Cortex of kidney (tissue), 1 donor: ENCODE results near the gene TMOD1.

Experiments used
- DNase-seq: peaks from one replicate; lab custom pipeline; 2025; lab: John Stamatoyannopoulos, UW

Gene TMOD1

DNA sequence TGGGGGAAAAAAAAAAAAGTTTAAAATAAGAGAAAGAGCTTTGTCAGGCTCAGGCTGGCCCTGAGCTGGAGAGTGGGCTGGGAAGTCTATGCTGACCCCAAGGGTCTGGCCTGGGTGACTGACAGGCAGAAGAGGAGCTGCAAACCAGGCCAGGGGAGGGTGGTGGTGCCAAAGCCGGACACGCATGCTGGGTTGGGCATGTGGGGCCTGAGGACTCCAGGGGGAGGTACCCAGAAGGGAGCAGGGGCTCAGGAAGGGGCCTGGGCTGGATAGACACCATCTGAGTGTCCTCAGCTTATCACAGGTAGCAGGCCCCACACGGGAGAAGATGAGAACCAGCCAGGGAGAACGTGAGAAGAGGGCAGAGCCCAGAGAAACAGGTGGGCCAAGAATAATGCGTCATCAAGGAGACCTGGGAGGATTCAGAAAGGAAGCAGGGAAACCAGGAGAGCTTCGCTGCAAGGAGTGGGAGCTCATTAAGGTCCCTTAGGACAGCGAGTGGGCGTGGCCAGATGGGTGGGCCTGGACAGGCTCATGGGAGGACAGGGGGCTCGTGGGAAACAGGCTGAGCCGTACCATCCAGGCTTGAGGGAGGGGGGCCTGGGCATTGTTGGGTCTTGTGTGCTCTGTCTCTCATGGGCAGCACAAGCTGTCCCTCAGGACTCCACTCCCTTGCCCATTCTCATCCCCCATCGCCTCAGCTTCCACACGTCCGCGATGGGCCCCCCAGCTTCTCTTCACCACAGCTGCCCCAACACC, 16.0 kb downstream of the TMOD1 start:
- DNase-seq: no peak

GRCh38 chr9:97518166-97518908, 16.9 kb downstream of the TMOD1 start:
- DNase-seq: no peak

DNA sequence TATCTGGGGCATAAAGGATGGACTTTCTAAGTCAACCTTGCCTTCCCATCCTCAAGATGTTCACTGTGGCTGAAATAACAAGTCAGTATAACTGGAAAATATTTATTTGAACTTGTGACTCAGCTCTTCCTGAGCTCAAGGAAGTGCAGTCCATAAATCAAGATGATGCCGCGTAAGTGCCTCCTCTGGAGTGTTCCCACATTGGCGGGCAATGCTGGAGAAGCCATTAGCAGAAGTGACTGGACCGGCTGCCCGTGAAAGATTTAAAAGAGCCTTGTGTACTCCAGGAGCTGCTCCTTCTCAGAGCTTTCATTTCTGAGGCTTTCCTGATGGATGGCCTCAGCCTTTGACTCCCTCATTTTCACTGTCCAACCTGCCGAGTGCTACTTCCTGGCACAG, 17.4 kb downstream of the TMOD1 start:
- no peak for DNase-seq

- DNase-seq: no peak
These were observed 18.0 kb downstream of the TMOD1 start for GRCh38 chr9:97519441-97519970.

DNA sequence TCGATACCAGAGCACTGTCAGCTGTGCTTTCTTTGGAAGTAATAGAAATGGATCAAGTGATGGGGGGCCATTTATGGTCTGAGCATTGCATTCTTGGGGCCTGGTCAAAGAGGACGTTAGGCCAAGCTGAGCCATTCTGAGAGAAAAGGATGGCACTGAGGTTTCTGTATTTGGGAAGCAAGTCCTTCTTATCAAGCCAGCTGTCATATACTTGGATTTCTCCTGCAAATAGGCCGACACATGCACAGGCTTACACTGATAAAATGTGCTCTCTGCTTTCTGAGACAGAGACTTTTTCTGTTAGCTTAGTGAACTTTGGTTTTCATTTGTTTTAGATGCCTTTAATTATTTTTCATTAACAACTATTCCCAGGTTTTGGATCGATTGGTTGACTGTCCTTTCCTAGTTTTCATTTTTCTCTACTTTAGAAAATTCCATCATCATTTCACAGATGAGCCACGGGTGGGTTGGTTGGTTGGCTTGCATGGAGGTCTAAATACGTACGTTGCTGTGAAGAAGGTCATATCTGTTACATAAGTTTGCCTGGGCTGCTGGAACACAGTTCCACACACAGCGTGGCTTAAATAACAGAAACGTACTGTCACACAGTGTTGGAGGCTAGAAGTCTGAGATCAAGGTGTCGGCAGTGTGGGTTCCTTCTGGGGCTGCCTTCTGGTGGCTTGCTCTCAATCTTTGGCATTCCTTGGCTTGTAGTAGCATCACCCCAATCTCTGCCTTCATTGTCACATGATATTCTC, 20.3 kb downstream of the TMOD1 start:
- DNase-seq: no peak

DNA sequence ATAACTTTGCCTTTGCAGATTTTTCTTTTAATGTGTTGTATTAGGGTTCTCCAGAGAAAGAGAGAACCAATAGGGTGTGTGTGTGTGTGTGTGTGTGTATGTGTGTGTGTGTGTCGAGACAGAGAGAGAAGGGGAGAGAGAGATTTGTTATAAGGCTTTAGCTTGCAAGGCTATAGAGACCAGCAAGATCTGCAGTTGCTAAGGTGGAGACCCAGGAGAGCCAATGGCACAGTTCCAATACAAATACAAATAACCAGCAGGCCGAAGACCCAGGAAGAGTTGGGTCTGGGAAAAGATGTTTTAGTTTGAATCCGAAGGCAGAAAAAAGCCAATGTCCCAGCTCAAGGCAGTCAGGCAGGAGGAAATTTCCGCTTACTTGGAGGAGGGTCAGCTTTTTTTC, 23.0 kb downstream of the TMOD1 start:
- DNase-seq: no peak

- no peak for DNase-seq
These were observed 24.0 kb downstream of the TMOD1 start for GRCh38 chr9:97525451-97525850.

GRCh38 chr9:97526895-97527575, 25.6 kb downstream of the TMOD1 start:
- DNase-seq: no peak

- DNase-seq: no peak
These were observed 26.4 kb downstream of the TMOD1 start for GRCh38 chr9:97527626-97528528.

DNA sequence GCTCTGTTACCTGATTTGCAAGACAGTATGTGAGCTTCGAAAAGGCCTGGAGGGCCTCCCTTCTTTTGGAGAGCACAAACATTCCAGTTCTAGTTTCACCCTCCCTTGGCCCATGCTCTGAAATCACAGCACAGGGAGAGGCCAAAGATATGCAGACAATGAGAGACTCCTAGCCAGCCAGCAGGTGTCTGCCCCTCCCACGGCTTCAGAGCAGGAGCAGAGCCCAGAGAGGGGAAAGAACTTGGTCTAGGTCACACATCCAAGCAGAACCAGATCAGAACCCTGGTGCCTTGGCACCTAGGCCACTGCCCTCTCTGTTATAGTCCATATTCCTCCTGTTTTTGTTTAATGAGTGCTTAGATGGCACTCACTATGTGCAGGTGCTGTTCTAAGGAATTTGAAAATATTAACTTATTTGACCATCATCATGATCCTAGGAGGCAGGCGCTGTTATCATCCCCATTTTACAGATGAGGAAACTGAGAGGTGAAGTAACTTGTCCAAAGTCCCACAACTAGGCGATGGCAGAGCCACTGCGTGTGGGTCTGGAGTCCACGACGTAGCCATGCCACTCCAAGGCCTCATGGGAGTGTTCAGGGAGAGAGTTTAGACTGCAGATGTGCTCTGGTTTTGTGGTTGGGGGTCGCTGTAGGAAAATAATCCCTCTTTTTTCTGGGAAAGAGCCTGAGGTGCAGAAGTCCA, 27.2 kb downstream of the TMOD1 start:
- DNase-seq: no peak

DNA sequence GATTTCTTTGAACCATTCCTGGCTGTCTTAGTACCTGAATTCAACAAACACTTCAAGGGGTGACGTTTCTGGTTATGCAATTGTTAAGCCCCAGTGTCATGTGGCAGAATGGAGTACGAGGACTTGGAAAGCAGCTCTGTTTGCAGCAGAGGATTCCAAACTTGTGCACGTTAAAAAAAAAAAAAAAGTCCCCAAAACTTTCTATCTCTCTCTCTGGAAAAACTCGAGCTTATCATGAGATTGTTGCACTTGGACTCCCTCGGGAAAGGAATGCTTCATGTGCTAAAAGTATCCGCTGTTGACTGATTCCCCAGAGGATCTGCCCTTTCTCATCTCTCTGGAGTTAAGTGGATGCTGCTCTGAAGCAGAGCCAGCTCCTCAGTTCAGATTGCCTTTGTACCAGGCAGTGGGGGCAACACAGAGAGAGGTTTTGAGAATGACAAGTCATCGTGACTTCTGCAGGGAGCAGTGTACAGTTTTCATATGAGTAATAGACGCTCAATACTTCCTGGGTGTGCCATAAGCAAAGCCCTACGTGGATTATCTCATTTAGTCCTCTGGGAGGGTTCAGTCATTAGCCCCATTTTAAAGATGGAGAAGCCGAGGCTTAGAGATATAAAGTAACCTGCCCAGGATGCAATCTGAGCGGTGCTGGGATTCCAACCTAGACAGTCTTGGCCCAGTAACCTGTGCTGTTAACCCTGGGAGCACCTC, 28.1 kb downstream of the TMOD1 start:
- no peak for DNase-seq

DNA sequence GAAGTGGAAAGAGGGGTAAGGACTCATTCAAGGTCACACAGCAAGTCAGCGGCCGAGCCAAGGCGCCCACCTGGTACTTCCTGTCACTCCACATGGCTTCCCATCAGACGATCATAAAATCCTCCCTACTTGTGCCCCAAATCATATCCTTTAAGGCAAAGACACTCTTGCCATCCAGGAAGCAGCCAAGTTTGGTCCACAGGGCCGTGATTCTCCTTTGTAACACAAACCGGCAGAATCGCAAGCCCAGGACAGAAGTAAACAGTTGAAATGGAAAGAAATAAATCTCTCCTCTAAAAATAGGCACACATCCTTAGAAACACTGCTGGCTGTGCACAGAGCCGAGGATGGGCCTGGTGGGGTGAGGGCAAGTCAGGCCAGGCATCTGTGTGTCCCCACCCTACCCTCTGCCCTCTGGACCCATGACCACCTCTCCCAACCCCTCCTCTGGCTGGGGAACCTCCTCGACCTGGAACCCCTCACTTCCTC, 30.5 kb downstream of the TMOD1 start:
- DNase-seq: no peak

- no peak for DNase-seq
These were observed 32.7 kb downstream of the TMOD1 start for GRCh38 chr9:97534185-97534584.

DNA sequence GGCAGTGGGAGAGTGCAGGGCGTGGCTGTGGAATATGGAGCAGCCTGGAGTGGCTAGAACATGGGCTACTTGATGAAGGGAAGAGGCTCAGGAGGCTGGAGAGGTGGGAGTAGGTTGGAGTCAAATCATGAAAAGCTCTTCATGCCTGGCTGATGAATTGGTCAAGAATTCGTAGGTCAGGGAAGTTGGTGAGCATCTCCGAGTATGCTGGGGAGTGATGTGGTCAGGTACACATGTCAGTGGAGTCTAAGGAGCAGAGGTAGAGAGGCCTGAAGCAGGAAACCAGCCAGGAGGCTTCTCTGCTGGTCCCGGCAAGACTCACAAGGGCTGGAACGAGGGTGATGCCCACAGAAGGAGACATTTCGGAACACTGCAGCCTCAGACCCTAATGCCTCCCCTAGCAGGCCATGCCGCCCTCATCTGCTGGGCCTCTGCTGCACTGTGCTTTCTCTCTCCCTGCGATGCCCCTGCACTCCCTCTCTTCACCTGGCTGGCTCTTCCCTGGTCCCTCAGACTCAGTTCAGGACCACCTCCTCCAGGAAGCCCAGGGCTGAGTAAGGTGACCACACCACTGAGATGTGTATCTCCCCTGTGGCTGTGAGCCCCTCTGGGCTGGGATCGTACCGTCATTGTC, 33.6 kb downstream of the TMOD1 start:
- no peak for DNase-seq

DNA sequence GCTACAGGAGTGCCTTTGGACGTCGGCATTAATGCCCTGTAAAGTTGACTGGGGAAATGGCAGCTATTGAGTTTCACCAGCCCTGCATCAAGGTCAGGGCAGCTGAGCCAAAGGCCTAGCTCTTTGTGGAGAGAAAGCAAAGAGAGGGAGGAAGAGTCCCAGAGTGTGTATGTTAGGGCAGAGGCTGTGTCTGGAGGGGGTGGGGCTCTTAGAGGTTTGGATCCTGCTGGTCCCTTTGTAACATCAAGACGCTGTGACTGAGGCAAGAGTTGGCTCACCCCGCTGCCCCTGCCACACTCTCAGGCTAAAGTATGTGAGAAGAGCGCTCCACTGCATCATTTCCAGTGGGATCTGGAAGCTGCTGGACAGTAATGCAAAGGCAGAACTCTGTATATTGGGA, 34.3 kb downstream of the TMOD1 start:
- no peak for DNase-seq

GRCh38 chr9:97536480-97536879, 35.0 kb downstream of the TMOD1 start:
- DNase-seq: no peak

GRCh38 chr9:97543561-97543960, 42.1 kb downstream of the TMOD1 start:
- DNase-seq: no peak

- no peak for DNase-seq
These were observed 44.0 kb downstream of the TMOD1 start for GRCh38 chr9:97545486-97545885.
